Esophagus muscularis mucosa (tissue), 4 donors: Measurements from ENCODE around the gene UBL4B. TPM values are rescaled to one million over a fixed set of nuclear protein-coding genes. Genes with fewer than 3 reads are reported as not detected.

ENCODE experiments used
- DNase-seq: peaks from one replicate; pipeline ENCODE4 v3.0.0-alpha.2; 2017; ENCODE audit errors: extremely low spot score
- H3K27ac ChIP-seq, 4 donors: fragments of 200-600 bp; sonication (generic); replicated peaks in 1 of 4; 1 replicate in 3 of 4; 2 replicates in 1 of 4; pipeline ENCODE4 v1.5.1; 2016 to 2019; ENCODE audit warnings: mild to moderate bottlenecking in 1 of 4
- H3K27me3 ChIP-seq, 4 donors: fragments of 200-600 bp; sonication (generic); one replicate each; pipeline versions ENCODE4 v1.5.1 to v1.6.0; 2016 to 2019
- H3K36me3 ChIP-seq, 4 donors: fragments of 200-600 bp; sonication (generic); one replicate each; pipeline ENCODE4 v1.5.1; 2016 to 2019
- H3K4me1 ChIP-seq, 4 donors: fragments of 200-600 bp; sonication (generic); one replicate each; pipeline ENCODE4 v1.5.1; 2016 to 2019
- H3K4me3 ChIP-seq, 4 donors: fragments of 200-600 bp; sonication (generic); 1 replicate in 2 of 4; 2 replicates in 2 of 4; pipeline ENCODE4 v1.5.1; 2016 to 2019; ENCODE audit warnings: mild to moderate bottlenecking in 4 of 4, moderate library complexity in 1 of 4
- H3K9me3 ChIP-seq, 4 donors: fragments of 200-600 bp; sonication (generic); 1 replicate in 3 of 4; 2 replicates in 1 of 4; pipeline ENCODE4 v1.5.1; 2016 to 2019
- EP300 ChIP-seq: sonication (generic); formaldehyde crosslinking; IDR thresholded peaks from one replicate; pipeline ENCODE4 v1.6.1; 2017; ENCODE audit warnings: antibody characterized with exemption
- POLR2A ChIP-seq: fragments of 450-650 bp; IDR thresholded peaks from one replicate; pipeline ENCODE4 v1.6.1; 2017; ENCODE audit warnings: antibody characterized with exemption, moderate library complexity, mild to moderate bottlenecking, low read depth
- POLR2AphosphoS5 ChIP-seq, 2 donors: sonication (generic); formaldehyde crosslinking; IDR thresholded peaks; one replicate each; pipeline ENCODE4 v1.6.1; 2017; ENCODE audit warnings: antibody characterized with exemption in 2 of 2
- WGBS: methylation state at CpG from one replicate; pipeline ENCODE4 v1.1.5; 2018; 5-methylcytosine and 5-hydroxymethylcytosine counted together
- intact Hi-C: fragments of 100-400 bp; cut with DNase I; formaldehyde crosslinking; loops from one replicate; pipeline ENCODE4 v1.15.1; 2023
- total RNA-seq, 4 donors: library from RNA; depleted of rRNA; stranded (reverse); fragments of >200 nt; gene quantifications; one replicate each; pipeline versions ENCODE4 v1.1.0 to v1.2.1, GENCODE V29; 2016
- TF ChIP-seq, protein P1 (sequence below), 3 experiments: fragments of 200-600 bp in 2 of 3; fragments of 450-650 bp in 1 of 3; sonication (generic) in 2 of 3; IDR thresholded peaks; one replicate each; pipeline ENCODE4 v1.5.1; 2017 to 2019; ENCODE audit warnings: antibody characterized with exemption in 3 of 3, mild to moderate bottlenecking in 2 of 3, moderate library complexity in 1 of 3

The UBL4B gene
- total RNA-seq, 4 donors from 2014 or later = not detected

DNA sequence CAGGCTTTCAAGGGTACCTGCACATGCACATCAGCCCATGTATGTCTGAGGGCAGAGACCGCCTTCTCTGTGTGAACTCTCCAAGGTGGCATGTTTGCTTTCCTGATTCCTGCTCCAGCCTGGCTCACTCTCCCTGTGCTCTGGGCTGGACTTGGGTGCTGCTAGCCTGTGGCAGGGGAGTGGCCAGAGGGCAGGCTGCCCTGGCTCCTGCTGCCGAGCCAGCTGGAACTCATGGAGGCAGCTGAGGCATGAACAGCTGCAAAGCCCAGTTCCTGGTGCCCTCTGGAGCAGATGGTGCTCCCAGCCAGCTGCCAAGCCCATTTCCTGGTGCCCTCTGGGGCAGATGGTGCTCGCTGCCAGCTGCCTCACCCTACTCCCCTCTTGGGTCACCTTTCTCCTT is 7.6 kb downstream of the UBL4B start:
- H3K36me3 ChIP-seq = no peaks in the 10 kb centered on the region
- intact Hi-C loops = no loop called here
- H3K27me3 ChIP-seq = peaks cover 0 to 18% (median 0%) of the 10 kb centered on the region in 4 donors
- no peaks in the 10 kb centered on the region for H3K4me1 ChIP-seq
- peaks cover 0 to 5% (median 0%) of the 10 kb centered on the region in 4 donors for H3K9me3 ChIP-seq
- no peak overlapping the region for H3K4me3 ChIP-seq
- WGBS = 91% methylated on average over 2 of the region's 3 CpGs
- TF ChIP-seq POLR2A = no peak
- TF ChIP-seq EP300 = no peak
- TF ChIP-seq, protein P1, sequence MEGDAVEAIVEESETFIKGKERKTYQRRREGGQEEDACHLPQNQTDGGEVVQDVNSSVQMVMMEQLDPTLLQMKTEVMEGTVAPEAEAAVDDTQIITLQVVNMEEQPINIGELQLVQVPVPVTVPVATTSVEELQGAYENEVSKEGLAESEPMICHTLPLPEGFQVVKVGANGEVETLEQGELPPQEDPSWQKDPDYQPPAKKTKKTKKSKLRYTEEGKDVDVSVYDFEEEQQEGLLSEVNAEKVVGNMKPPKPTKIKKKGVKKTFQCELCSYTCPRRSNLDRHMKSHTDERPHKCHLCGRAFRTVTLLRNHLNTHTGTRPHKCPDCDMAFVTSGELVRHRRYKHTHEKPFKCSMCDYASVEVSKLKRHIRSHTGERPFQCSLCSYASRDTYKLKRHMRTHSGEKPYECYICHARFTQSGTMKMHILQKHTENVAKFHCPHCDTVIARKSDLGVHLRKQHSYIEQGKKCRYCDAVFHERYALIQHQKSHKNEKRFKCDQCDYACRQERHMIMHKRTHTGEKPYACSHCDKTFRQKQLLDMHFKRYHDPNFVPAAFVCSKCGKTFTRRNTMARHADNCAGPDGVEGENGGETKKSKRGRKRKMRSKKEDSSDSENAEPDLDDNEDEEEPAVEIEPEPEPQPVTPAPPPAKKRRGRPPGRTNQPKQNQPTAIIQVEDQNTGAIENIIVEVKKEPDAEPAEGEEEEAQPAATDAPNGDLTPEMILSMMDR (IDR thresholded peaks at IDR 0.05) = no peak
- TF ChIP-seq POLR2AphosphoS5 (IDR thresholded peaks at IDR 0.05) = no peak
- DNase-seq = no peak
- no peak overlapping the region for H3K27ac ChIP-seq

DNA sequence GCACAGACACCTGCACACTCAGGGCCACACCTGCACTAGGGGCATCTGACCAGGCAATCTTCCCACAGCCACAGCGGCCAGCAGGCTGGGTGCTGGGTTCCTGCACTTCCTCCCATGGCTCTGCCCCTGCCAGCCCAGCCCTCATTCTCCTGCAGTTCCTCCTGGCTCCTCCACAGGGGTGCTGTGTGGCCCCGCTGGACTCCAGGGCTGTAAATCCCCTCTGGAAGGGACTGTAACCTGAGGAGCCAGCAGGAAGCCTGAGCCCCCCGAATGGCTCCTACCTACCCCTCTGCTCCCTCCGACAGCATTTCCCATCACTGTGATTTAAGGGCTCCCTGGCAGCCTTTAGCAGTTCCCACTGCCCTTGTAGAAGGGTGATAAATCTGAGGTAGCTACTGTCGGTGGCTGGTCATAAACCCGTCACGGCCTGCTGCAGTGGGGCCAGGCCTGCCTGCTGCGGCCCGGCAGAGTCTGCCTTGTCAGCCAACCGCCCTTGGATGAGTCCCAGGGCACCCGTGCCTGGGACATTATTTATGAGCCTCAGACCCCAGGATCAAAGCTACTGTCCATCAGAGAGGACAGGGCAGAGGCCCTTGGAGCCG is 8.8 kb downstream of the UBL4B start:
- 62% methylated on average over 9 of the region's 12 CpGs for WGBS
- no peak overlapping the region for H3K27ac ChIP-seq

DNA sequence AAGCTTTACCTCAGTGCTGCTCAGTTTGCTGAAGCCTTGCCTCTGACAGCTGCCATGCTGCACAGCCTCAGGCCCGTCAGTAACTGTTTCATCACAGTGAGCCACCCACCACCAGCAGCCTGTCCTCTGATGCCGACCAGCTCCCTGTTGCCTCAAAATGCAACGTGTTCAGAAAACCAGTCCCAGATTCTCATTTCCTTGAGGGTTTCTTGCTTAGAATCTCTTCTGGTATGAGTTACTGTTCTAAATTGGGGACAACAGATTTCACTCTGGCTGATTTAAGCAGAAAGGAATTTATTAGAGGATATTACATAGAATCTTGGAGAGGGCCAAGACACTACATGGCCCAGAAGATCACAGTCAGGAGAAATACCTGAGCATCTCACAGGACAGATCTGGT is 11.0 kb downstream of the UBL4B start:
- TF ChIP-seq EP300 = no peak
- TF ChIP-seq, protein P1 (IDR thresholded peaks at IDR 0.05) = no peak
- 67% methylated on average over 3 of the region's 3 CpGs for WGBS
- Histone ChIP-seq H3K9me3 (peaks cover 0 to 7% (median 3%) of the 10 kb centered on the region in 4 donors), H3K4me1 (no peaks in the 10 kb centered on the region), H3K4me3 (no peak overlapping the region), H3K36me3 (no peaks in the 10 kb centered on the region), H3K27ac (no peak overlapping the region), H3K27me3 (peaks cover 0 to 8% (median 0%) of the 10 kb centered on the region in 4 donors)
- no peak for DNase-seq
- intact Hi-C loops = no loop called here

More for the DNA sequence above, 8.8 kb downstream of the UBL4B start:
- no peak overlapping the region for H3K4me3 ChIP-seq
- intact Hi-C loops = no loop called here
- peaks cover 0 to 5% (median 2%) of the 10 kb centered on the region in 4 donors for H3K9me3 ChIP-seq
- no peak for DNase-seq
- no peaks in the 10 kb centered on the region for H3K4me1 ChIP-seq
- H3K27me3 ChIP-seq = peaks cover 0 to 7% (median 0%) of the 10 kb centered on the region in 4 donors
- TF ChIP-seq POLR2AphosphoS5 (IDR thresholded peaks at IDR 0.05) (no peak), POLR2A (no peak), EP300 (no peak)
- TF ChIP-seq, protein P1 (IDR thresholded peaks at IDR 0.05) = no peak
- H3K36me3 ChIP-seq = no peaks in the 10 kb centered on the region

DNA sequence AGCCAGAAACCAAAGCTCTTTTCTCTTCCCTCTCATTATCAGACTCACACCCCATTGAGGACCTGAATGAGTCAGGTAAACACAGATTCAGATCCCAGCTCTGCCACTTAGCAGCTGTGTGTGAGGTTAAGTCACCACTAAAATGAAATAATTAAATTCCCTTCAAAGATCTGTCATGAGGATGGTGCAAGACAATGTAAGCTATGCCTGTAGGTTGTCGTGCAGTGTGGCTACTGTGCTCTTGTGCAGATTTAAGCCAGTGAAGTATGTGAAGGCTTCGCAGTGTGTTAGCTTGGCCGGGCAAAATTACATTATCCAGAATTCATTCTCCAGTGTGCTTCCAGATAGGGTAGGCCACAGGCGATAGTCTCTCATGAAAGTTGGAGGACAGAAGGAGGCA is 13.6 kb downstream of the UBL4B start:
- intact Hi-C loops = no loop called here
- H3K9me3 ChIP-seq = peaks cover 0 to 7% (median 3%) of the 10 kb centered on the region in 4 donors
- peaks cover 0 to 12% (median 10%) of the 10 kb centered on the region in 4 donors for H3K4me1 ChIP-seq
- H3K27me3 ChIP-seq = peaks cover 0 to 33% (median 10%) of the 10 kb centered on the region in 4 donors
- WGBS = 94% methylated on average over 4 of the region's 4 CpGs
- no peak overlapping the region for H3K4me3 ChIP-seq
- H3K27ac ChIP-seq = no peak overlapping the region
- TF ChIP-seq POLR2A = no peak
- no peaks in the 10 kb centered on the region for H3K36me3 ChIP-seq
- no peak for DNase-seq

DNA sequence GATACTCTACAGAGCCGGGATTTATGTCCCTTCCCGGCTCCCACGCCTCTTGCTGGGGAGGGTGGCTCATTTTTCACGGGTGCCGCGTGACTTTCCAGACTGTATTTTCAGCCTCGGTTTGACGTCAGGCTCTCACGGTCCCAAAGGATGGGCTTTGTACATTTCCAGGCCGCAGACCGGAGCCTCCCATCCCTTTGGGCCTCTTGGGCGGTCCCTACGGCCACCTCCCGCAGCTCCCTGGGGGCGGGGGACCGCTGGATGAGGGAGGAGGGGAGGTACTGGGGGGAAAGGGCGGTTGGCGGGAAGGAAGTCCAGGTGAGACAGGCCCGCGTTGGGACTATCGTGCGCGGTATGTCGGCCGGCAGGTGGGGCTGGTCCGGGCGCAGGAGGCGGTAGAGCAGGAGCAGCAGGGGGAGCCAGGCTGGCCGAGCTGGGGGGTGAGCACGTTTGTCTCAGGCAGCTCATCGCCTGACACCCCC is 17.9 kb downstream of the UBL4B start:
- no peak overlapping the region for H3K27ac ChIP-seq
- intact Hi-C loops = no loop called here
- no peaks in the 10 kb centered on the region for H3K36me3 ChIP-seq
- DNase-seq = no peak
- H3K4me3 ChIP-seq = peak overlapping the region; percentile 10 to 31 (median 19)
- no CpG with 5 or more reads among the region's 31 CpGs for WGBS
- no peak for TF ChIP-seq POLR2AphosphoS5 (IDR thresholded peaks at IDR 0.05)
- TF ChIP-seq, protein P1 (IDR thresholded peaks at IDR 0.05) = peak in 1 of 3 experiments; percentile 12
- no peak for TF ChIP-seq EP300
- TF ChIP-seq POLR2A = no peak
- peaks cover 0 to 39% (median 10%) of the 10 kb centered on the region in 4 donors for H3K27me3 ChIP-seq
- peaks cover 0 to 7% (median 0%) of the 10 kb centered on the region in 4 donors for H3K9me3 ChIP-seq
- H3K4me1 ChIP-seq = peaks cover 0 to 18% (median 10%) of the 10 kb centered on the region in 4 donors
